Stimulated activated effector memory CD8-positive, alpha-beta T cell treated with anti-CD3 and anti-CD28 coated beads, Interleukin-12 subunit alpha, Interleukin-12 subunit beta, amount 100 ng/mL, for 72 hours (primary cell): Measurements from ENCODE around the gene SLC39A13.

Experiments used
- ATAC-seq: fragments of 150-1000 bp; cut with Tn5 transposase; 2 replicates; pipeline ENCODE4 v1.10.0; 2021
- DNase-seq, 2 donors: peaks; one replicate each; pipeline ENCODE4 v3.0.0; 2021 to 2022; ENCODE audit warnings: low spot score in 2 of 2
- H3K27ac Mint-ChIP-seq: one replicate; pipeline ENCODE4 v1.8.0; 2022; ENCODE audit warnings: mild to moderate bottlenecking, mixed read lengths
- H3K36me3 Mint-ChIP-seq: one replicate; pipeline ENCODE4 v1.8.0; 2022; ENCODE audit warnings: mild to moderate bottlenecking, mixed read lengths
- H3K4me1 Mint-ChIP-seq: one replicate; pipeline ENCODE4 v1.8.0; 2022; ENCODE audit warnings: mixed read lengths
- H3K4me3 Mint-ChIP-seq: one replicate; pipeline ENCODE4 v1.8.0; 2022; ENCODE audit warnings: mild to moderate bottlenecking, mixed read lengths
- H3K9me3 Mint-ChIP-seq: one replicate; pipeline ENCODE4 v1.8.0; 2022; ENCODE audit warnings: mixed read lengths

SLC39A13 gene

GRCh38 chr11:47392546-47393162, 15.7 kb upstream of the SLC39A13 start:
- DNase-seq, result no peak
- Mint-ChIP-seq H3K4me1 (peaks cover 66% of the 10 kb centered on the region), H3K4me3 (no peak overlapping the region), H3K9me3 (no peaks in the 10 kb centered on the region), H3K27ac (no peak overlapping the region), H3K36me3 (no peaks in the 10 kb centered on the region)
- ATAC-seq, result no peak

DNA sequence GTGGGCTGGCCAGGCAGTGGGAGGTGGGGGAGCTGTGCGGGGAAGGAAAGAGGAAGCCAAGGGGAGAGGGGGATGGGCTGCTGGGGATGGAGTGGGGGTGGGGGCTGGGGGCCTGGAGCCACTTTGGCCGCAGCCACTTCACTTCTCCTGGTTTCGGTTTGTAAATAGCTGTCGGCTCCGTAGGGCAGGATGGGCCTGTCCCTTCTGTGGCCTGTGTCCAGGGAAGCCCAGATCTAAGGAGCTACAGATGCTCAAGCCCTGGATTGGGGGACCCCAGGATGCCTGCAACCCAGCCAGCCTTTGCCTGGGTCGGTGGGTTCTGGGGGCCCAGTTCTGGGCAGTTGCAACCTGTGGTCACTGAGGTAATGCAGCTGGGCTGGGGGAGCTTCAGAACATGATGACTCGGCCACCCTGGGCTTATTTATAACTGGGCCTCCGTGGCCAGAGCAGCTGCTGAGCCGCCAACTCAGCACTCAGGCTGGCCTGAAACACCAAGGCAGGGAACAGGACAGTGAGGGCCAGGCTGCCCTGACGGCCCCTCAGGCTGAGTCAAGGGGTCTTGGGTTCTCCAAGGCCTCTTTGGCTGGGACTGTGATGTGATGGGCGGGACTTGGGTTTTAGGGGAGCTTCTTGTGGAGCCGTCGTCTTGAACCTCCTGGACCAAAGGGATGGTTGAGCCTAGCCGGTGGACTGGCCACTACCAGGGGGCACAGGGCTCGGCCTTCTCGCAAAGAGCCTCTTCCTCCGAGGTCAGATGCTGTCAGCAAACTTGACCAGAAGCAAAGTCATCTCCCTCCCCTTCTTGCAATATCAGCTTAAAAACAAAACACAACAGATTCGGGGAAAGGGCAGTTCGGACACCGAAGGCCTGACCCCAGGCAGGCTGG, 15.0 kb upstream of the SLC39A13 start:
- peaks cover 65% of the 10 kb centered on the region for H3K4me1 Mint-ChIP-seq
- no peaks in the 10 kb centered on the region for H3K36me3 Mint-ChIP-seq
- no peaks in the 10 kb centered on the region for H3K9me3 Mint-ChIP-seq
- peak overlapping the region; percentile 95 for H3K27ac Mint-ChIP-seq
- no peak for DNase-seq
- H3K4me3 Mint-ChIP-seq, result peak overlapping the region; percentile 51
- no peak for ATAC-seq

DNA sequence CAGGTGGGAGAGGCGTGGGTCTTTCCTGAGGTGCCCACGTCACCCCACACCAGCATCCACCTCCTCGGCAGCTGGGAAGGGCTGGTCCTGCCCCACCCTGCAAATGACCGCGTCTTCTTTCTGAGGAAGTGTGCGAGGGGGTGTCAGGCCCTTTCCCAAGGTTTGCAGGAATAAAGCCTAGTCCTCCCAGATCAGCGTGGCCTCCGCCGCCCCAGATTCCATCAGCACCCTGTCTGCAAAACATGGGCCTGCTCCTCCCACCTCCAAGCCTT, 14.4 kb upstream of the SLC39A13 start:
- no peak for DNase-seq
- H3K9me3 Mint-ChIP-seq, result no peaks in the 10 kb centered on the region
- H3K27ac Mint-ChIP-seq, result peak overlapping the region; percentile 95
- peaks cover 59% of the 10 kb centered on the region for H3K4me1 Mint-ChIP-seq
- peak overlapping the region; percentile 51 for H3K4me3 Mint-ChIP-seq
- H3K36me3 Mint-ChIP-seq, result no peaks in the 10 kb centered on the region
- no peak for ATAC-seq

GRCh38 chr11:47394322-47395222, 13.8 kb upstream of the SLC39A13 start:
- Mint-ChIP-seq H3K36me3 (no peaks in the 10 kb centered on the region), H3K27ac (peak overlapping the region; percentile 95), H3K4me1 (peaks cover 56% of the 10 kb centered on the region), H3K9me3 (no peaks in the 10 kb centered on the region), H3K4me3 (peak overlapping the region; percentile 51)
- ATAC-seq (peak; percentile 79), DNase-seq (peak in 1 of 2 donors; percentile 76)

GRCh38 chr11:47395223-47396048, 13.0 kb upstream of the SLC39A13 start:
- Mint-ChIP-seq H3K4me3 (peak overlapping the region; percentile 51), H3K36me3 (no peaks in the 10 kb centered on the region), H3K9me3 (no peaks in the 10 kb centered on the region), H3K4me1 (peaks cover 53% of the 10 kb centered on the region), H3K27ac (peak overlapping the region; percentile 95)
- ATAC-seq, result no peak
- no peak for DNase-seq

DNA sequence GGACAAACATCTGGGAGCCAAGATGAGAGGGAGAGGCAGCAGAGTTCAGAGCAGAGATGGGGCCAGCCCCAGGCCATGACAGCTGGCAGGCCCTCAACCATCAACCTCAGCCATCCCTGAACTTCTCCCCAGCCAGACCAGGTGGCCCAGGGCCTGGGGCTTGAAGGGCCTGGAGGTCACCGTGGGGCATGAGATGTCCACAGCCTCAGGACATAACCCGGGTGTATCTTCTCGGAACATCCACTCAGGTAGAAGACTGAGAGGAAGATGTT, 12.4 kb upstream of the SLC39A13 start:
- Mint-ChIP-seq H3K4me3 (peak overlapping the region; percentile 51), H3K9me3 (no peaks in the 10 kb centered on the region), H3K27ac (peak overlapping the region; percentile 95), H3K4me1 (peaks cover 52% of the 10 kb centered on the region), H3K36me3 (no peaks in the 10 kb centered on the region)
- ATAC-seq, result no peak
- DNase-seq, result no peak

DNA sequence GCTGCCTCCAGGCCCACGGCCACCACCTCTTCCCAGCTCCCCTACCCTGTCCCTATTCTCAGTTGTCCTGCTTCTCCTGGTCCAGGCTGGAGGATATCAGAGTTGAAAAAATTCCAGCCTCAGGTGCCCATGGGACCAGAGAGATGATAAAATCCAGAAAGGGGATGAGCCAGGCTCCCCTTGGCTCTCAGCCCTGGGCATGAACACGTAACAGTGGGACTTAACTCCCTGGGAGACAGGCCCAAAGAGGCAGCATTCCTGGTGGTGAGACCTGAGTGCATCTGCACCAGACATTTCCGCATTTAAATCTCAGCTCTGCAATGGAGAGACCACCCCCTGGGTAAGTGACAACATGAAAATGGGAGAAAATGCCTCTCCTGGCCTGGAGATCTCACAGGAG, 10.4 kb upstream of the SLC39A13 start:
- Mint-ChIP-seq H3K4me1 (peaks cover 36% of the 10 kb centered on the region), H3K4me3 (no peak overlapping the region), H3K9me3 (no peaks in the 10 kb centered on the region), H3K27ac (no peak overlapping the region), H3K36me3 (no peaks in the 10 kb centered on the region)
- DNase-seq (no peak), ATAC-seq (no peak)

DNA sequence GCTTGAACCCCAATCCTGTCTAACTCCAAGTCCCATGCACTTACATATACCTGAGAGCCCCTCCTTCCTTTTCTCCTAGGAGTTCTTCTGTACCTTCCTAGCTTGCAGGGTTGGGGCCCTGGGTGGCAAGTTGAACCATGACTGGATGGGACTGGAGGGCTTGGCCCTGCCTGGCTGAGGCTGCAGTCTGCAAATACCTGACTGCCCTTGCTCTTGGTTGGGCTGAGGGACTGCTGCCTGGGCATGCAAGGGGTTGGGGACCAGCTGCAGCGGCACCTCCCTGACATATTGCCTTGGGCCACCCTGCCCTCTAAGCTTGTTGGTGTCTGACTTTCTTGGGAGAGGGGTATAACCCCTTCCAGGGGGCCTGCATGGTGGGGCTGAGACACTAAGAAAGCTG, 9.8 kb upstream of the SLC39A13 start:
- Mint-ChIP-seq H3K27ac (no peak overlapping the region), H3K4me1 (peaks cover 33% of the 10 kb centered on the region), H3K4me3 (peak overlapping the region; percentile 68), H3K9me3 (no peaks in the 10 kb centered on the region), H3K36me3 (no peaks in the 10 kb centered on the region)
- DNase-seq, result no peak
- ATAC-seq, result no peak

- Mint-ChIP-seq H3K4me1 (peaks cover 23% of the 10 kb centered on the region), H3K9me3 (no peaks in the 10 kb centered on the region), H3K36me3 (no peaks in the 10 kb centered on the region), H3K4me3 (peak overlapping the region; percentile 68), H3K27ac (peak overlapping the region; percentile 94)
- ATAC-seq (peak; percentile 71), DNase-seq (peak in 1 of 2 donors; percentile 31)
These were observed 8.3 kb upstream of the SLC39A13 start for GRCh38 chr11:47399860-47400767.

DNA sequence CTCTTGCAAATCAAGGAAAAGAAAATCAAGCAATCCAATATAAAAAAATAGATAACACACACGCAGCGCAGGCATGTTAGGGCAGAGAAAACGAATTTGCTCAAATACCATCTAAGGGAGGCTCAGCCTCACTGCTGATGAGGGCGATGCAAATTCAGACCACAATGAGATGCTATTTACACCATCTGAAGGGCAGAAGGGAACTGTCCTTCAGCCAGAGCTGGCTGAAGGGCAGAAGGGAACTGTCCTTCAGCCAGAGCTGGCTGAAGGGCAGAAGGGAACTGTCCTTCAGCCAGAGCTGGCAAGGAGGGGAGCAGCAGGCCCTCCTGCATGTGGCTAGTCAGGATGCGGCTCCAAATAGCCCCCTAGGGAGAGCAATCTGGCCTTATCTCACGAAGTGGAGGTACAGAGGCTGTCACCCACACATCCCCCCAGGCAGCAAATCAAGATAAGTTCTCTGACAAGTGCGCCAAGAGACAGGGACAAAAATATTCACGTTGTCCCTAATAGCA, 7.6 kb upstream of the SLC39A13 start:
- no peaks in the 10 kb centered on the region for H3K9me3 Mint-ChIP-seq
- H3K4me3 Mint-ChIP-seq, result peak overlapping the region; percentile 68
- ATAC-seq (no peak), DNase-seq (no peak)
- peaks cover 16% of the 10 kb centered on the region for H3K4me1 Mint-ChIP-seq
- H3K36me3 Mint-ChIP-seq, result no peaks in the 10 kb centered on the region
- peak overlapping the region; percentile 94 for H3K27ac Mint-ChIP-seq

- no peak for DNase-seq
These were observed 5.3 kb upstream of the SLC39A13 start for GRCh38 chr11:47403135-47403534.

DNA sequence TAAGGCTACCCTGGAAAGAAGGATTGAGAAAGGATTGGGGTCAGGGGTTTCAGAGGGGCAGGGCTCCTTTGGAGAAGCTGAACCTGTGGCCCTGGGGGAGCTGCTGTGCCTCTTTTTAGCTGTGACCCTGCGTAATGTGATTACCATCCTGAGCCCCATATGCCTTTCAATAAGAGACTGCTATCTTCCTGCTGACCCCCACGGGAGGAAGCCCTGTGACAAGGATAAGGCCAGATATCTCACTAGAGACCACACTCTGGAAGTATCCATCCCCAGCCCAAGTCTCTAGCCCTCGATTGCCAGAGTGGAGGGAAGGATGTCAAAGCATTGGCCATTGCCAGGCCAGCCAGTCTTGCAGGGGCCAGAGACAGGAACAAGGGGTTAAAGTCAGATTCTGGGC, 4.8 kb upstream of the SLC39A13 start:
- H3K9me3 Mint-ChIP-seq, result no peaks in the 10 kb centered on the region
- peaks cover 26% of the 10 kb centered on the region for H3K4me1 Mint-ChIP-seq
- DNase-seq (no peak), ATAC-seq (no peak)
- peaks cover under 1% of the 10 kb centered on the region for H3K36me3 Mint-ChIP-seq
- H3K27ac Mint-ChIP-seq, result peak overlapping the region; percentile 21
- H3K4me3 Mint-ChIP-seq, result no peak overlapping the region

More at GRCh38 chr11:47403135-47403534, 5.3 kb upstream of the SLC39A13 start:
- Mint-ChIP-seq H3K27ac (peak overlapping the region; percentile 21), H3K36me3 (no peaks in the 10 kb centered on the region), H3K4me3 (no peak overlapping the region), H3K9me3 (no peaks in the 10 kb centered on the region), H3K4me1 (peaks cover 26% of the 10 kb centered on the region)
- ATAC-seq, result no peak

- peak in 1 of 2 donors; percentile 54 for DNase-seq
- no peak for ATAC-seq
- peaks cover 24% of the 10 kb centered on the region for H3K4me1 Mint-ChIP-seq
- peaks cover 10% of the 10 kb centered on the region for H3K36me3 Mint-ChIP-seq
- H3K9me3 Mint-ChIP-seq, result no peaks in the 10 kb centered on the region
- H3K4me3 Mint-ChIP-seq, result peak overlapping the region; percentile 97
- peak overlapping the region; percentile 97 for H3K27ac Mint-ChIP-seq
These were observed 1.3 kb upstream of the SLC39A13 start for GRCh38 chr11:47406896-47407745.
